Umbilical cord (tissue), 2 donors: Measurements from ENCODE around the gene TDRD7. TPM values are rescaled to one million over a fixed set of nuclear protein-coding genes. Genes with fewer than 3 reads are reported as not detected.
A peak's percentile ranks its signal among the peaks of the same experiment; 100 is the strongest.
"Not testable (repeated sequence)": the region's sequence is repeated elsewhere in the genome, so short reads cannot be mapped to it uniquely, and the experiment has no call there.

ENCODE experiments used
- DNase-seq: peaks from one replicate; pipeline ENCODE4 v3.0.0-alpha.2; 2015; ENCODE audit warnings: low spot score
- total RNA-seq: library from RNA; depleted of rRNA; stranded (reverse); fragments of >200 nt; gene quantifications from one replicate; pipeline ENCODE4 v1.2.3, GENCODE V29; 2014; ENCODE audit warnings: low replicate concordance; ENCODE audit not compliant: insufficient read depth

The TDRD7 gene
- total RNA-seq, 1 donor from 2014 or later, result 4.8 TPM

DNA sequence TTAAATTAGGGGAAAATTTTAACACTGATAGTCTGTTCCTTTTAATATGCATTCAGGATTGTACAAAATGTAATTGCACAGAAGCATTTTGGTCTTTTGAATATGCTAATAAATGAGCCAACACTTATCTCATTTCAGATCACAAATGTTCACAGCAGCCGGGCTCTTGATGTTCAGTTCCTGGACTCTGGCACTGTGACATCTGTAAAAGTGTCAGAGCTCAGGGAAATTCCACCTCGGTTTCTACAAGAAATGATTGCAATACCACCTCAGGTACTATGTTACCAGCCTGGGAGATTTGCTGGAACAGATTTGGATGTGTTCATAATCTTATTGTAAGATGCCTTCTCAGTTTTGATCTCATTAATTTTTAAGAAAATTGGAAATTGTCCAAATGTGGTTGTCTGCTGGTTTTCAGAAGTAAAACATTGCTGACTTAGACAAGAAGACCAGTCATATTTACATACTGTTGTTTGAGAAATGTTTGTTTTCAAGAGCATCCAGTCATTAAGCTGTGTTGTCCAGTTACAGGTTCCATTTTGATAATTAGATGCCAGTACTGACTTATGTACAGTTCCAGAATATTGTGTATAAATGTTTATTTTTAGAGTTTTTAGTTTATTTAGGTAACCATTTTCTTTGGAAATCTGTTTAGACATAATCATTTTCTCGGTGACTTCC is 66.5 kb downstream of the TDRD7 start:
- no peak for DNase-seq

DNA sequence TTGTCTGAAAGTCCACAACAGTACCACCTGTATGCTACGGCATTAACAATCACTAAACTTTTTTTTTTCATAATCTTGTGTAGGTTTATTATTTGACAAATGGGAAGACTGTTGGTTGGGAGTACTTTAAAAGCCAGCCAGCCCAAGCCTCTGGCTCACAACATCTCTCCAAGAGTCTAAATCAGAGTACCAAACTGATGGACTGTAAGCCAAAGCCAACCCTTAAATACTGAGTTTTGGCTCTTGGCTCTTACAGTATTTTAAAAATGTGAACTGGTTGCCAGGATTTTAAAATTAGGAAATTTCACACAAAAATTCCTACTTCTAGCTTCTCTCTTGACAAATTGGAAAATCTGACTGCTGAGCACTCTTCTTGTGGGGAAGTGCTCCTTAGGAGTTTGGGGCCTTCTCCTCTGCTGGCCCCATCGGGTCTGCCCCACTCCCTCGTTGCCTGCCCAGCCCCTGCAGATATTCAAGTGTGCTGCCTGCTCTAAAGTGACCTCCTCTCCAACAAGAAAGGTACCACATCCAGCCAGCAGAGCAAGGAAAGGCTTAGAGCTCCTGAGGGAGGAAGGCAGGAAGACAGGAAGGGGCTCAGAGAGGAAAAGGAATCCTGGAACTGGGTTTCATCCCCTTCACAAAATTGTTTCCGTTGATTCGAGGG is 67.7 kb downstream of the TDRD7 start:
- DNase-seq, result no peak

DNA sequence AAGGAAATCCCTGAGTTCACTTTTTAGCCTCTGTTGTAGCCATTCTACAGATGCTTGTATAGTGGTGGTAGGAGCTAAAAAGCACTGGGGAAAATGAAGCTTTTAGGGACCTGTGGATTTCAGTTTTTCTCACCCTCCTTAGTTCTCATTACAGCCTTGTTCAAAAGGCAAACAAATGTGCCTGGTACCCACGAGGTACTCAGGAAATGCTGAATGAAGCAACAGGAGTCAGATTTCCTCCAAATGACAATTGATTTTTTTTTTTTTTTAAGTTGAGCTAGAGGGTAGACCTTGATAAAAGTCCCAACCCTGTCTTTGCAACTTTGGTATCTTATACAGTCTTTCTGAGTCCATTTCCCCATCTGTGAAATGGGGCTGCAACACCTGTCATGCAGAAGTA is 68.3 kb downstream of the TDRD7 start:
- no peak for DNase-seq

DNA sequence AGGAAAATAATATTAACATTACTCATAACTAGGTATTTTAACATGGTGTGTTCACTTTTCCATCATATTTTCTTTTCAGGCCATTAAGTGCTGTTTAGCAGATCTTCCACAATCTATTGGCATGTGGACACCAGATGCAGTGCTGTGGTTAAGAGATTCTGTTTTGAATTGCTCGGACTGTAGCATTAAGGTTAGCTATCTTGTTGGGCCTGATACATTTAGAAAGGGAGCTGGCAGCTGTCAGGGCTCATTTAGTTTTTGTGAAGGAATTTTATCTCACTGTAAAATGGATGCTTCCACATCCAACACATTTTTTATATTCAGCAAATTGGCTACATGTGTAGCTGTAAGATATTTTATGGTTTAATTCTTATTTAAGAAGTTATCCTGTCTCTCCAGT is 68.9 kb downstream of the TDRD7 start:
- no peak for DNase-seq

DNA sequence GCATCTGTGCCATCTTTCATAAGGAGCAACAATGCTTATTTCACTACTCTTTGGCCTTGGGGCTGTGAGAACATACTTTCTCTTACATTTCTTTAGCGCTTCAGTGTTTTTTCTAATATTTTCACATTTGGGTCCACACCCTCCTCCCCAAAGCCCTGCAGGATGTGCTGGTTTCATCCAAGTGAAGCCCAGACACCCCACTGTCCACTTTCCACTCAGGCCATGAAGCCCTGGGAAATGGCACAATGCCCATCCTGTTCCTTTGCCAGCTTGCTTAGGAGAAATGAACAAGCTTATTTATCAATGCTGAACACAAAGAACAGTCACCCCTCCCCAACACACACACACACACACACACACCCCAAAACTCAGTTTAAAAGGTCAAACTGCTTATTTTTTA is 72.2 kb downstream of the TDRD7 start:
- DNase-seq, result no peak

DNA sequence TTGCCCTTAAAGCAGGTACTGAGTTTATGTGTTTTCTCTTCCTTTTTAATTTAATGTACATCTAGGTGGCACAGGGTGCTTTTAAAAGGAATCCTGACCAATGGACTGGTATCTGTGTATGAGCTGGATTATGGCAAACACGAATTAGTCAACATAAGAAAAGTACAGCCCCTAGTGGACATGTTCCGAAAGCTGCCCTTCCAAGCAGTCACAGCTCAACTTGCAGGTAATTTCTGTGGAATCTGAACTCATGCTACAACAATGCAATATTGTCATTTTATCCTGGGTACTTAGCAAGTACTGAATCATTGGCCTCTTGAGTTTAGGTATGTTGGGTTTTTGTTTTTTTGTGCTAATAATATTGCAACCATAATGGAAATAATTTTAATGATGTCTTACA is 75.2 kb downstream of the TDRD7 start:
- DNase-seq, result no peak

DNA sequence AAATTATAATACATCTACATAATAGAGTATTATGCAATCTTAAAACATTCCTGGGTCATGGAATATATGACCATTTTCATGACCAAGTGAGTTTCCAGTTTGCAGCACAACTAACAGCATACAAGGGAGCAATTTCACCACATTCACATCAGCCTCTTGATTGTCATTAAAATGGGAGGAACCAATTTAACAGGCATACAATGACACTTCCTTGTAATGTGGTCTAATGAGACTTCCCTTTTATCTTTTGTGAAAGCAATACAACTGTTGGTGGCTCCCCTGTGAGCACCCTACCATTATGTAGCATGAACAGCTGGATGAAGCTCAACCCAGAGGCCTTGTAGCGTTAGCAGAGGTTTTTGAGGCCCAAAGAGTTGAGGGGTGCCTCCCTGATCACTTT is 76.0 kb downstream of the TDRD7 start:
- no peak for DNase-seq

DNA sequence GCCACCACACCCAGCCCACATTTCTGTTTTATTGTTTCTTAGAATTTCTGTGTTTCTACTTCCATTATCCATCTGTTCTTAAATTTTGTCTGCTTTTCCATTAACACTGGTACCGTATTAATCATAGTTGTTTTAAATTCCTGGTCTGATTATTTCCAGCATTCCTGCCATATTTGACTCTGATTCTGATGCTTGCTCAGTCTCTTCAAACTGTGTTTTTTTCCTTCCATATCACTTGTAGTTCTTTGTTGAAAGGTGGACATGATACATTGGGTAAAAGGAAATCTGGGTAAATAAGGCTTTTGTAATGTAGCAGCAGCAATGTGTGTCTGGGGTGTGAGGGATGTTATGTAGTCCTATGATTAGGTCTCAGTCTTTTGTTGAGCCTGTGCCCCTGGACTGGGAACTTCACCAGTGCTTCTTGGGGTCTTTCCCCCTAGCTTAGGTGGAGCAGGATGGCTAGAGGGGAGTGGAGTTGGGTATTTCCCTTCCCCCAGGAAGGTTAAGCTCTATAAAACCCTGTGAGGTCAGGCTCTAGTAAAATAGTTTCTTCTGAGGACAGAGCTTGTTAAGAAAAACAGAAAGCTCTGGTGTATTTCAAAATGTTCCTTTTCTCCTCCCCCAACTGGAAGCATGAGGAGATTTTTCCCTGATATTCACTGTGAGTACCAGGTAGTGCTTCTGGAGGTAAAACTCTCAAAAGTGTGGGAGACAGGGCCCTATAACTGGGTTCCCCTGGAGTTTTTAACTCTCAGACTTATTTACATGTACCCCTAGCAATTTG is 79.5 kb downstream of the TDRD7 start:
- peak; percentile 43 for DNase-seq

DNA sequence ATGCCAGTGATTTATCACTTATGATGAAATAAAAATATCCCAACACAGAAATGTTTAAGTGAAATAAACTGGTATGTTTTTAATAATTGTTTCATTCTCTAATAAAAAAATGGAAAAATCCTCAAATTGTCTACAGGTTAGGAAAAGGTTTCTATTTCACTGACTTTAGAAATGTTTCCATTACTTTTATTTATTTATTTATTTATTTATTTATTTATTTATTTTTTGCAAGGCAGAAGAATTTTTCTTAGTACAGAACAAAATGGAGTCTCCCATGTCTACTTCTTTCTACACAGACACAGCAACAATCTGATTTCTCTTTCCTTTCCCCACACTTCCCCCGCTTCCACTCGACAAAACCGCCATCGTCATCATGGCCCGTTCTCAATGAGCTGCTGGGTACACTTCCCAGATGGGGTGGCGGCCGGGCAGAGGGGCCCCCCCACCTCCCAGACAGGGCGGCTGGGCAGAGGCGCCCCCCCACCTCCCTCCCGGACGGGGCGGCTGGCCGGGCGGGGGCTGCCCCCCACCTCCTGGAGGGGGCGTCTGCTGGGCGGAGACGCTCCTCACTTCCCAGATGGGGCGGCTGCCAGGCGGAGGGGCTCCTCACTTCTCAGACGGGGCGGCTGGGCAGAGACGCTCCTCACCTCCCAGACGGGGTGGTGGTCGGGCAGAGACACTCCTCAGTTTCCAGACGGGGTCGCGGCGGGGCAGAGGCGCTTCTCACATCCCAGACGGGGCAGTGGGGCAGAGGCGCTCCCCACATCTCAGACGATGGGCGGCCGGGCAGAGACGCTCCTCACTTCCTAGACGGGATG is 85.9 kb downstream of the TDRD7 start:
- DNase-seq, result not testable (repeated sequence)

DNA sequence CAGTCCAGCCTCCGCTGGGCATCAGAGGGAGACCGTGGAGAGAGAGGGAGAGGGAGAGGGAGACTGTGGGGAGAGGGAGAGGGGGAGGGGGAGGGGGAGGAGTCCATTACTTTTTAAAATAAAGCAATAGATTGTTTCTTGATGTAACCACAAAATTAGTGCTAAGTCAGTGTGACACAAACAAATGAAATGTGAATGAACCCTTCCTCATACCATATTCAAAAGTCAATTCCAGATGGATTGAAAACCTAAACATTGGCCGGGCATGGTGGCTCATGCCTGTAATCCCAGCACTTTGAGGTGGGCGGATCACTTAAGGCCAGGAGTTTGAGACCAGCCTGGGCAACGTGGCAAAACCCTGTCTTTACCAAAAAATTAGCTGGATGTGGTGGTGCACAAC is 87.0 kb downstream of the TDRD7 start:
- not testable (repeated sequence) for DNase-seq

DNA sequence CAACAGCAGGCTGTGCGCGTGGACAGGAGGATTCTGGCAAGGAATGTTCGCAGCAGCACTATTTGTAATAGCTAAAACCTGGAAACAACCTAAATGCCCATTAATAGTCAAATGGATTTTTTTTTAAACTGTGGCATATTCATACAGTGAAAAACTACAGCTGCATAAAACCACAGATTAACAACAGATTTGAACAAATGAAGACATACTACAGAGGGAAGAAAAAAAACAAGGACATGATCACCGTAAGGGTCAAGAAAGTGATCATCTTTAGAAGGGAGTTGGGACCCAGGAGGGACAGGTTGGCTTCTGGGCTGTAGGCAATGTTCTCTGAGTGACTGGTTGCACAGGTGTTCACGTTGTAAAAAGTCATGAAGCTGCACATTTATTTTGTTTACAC is 88.4 kb downstream of the TDRD7 start:
- no peak for DNase-seq

DNA sequence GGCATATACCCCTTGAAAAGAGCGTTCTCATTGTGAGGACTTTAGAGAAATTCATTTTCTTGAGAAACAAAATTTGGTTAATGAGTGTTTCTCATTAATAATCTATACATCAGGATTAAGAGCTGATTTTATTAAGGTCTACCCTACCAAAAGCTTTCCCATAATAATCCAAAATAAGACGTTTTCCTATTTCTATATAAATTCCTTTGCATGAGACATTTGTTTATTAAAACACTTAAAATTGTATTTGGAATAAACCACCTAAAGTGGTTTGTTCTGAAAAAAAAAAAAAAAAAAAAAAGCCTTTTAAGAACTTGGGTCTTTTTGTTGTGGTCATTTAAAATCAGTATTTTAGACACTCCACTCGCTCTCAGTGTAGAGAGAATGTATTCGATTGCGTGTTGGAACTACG is 88.9 kb downstream of the TDRD7 start:
- no peak for DNase-seq

DNA sequence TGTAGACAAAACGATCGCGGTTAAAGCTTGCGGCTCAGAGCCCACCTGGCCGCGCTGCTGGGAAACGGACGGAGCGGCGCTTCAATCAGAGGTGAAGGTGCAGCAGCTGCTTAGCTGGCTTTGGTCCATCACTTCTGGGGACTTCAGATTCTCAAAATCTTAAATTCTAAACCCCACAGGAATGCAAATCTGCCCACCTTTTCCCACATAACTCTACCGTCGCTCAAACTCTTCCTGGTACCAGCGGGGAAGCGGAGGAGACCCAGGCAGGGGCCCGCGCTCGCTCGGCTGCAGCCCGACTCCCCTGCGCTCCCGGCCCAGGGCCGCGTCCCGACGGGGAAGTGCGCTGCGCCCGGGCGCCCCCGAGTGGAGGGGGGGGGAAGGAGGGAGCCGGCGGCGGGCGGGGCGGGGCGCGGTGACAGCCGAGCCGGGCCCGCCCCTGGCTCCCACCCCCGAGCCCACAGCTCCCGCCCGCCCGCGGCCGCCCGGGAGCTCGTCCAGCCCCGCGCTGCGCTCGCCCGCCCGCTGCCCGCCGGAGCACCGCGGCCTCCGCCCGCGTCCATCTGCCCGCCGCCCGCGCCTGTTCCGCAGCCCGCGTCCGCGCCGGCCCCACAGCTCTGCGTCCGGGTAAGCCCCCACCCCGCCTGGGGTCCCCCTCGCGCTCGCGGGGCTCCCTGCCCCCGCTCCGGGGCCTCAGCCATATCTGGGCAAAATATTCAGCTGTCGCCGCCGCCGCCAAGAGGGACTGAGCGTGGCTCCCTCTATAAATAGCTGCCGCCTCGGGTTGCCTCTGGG is 89.5 kb downstream of the TDRD7 start, which contains the start of gene TMOD1:
TSS of gene TMOD1 (plus strand) at position 490 of the 795 bp plus-strand sequence. CDS start 22,523 bp downstream, outside the sequence.
- DNase-seq, result peak; percentile 17

DNA sequence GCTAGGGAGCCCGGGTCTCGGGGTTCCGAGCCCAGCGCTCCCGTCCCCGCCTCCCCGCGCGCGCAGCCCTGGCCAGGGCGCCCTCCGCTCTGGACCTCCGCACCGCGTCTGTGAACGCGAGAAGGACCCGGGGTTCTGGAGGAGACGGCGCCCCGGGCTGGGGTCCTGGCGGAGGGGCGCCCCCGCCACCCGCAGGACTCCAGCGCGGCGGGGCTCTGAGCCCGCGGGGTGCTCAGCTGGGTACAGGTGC is 90.0 kb downstream of the TDRD7 start:
- DNase-seq, result no peak

DNA sequence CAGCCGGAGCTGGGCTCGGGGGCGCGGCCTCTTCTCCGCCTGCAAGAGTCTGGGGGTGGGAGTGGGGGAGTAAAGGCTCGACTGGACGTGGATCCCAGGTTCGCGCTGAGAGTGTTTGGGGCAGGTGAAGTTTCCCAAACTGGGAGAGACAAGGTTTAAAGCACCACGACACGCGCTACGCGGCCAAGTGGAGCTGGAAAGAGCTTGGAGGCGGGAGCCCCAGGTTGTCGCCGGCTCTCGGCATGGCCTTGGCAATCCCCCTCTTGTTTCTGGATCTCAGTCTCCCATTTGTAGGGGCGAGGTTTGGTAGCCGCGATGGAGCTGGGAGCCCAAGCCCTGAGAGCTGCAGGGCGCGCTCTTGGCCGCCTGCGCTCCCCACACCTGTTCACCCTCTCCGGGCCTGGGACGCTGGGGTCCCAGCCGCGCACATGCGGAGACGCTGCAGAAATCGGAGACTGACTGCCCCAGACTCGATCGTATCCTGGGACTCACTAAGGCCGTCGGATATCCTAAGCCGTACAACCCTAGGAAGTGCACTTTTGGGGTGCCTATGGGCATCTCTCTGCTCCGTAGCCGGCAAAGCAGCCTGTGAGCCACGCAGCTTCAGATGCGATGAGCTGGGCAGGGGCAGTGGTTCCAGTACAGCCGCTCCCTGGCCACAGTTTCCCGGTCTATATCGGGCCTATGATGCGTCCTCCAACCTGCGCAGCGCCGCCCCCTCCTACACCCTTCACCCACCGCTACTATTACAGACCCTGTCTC is 90.5 kb downstream of the TDRD7 start:
- DNase-seq, result no peak

DNA sequence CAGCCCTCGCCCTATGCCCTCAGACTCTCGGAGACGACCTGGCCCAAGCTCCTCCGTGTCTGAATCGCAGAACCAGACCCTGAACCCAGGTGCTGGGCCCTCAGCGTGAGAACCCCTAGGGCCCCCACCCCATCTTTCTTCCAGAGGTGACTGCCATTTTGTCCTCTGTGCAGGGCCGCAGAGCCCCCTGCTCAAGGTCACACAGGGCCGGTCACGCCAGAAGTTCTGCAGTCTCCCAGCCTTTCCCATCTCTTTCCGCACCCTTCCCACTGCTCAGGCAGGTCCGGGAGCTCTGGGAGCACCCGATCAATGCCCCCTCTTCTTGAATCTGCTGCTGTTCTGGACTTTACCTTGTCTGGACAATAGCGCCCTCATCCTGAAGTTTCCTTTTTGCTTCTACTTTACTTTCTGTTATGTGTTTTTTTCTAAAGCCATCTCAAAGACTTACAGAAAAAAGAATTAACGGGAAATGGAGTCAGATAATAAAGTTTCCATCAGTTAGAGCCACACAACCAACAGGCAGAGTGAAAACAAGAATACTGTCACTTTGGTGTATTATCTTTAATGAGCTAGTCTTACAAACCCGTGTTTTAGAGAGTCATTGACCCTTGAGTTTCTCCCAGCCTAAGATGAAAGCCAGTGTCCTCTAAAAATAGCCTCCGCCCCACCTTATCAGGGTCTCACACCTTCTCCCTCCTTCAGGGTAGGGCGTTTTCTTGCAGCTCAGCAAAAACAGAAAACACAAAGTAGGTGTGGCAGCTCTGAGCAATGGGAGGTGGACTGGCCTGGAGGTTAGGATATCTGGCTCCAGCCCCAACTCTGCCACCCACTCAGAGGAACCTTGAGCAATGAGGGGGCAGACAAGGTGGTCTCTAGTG is 91.3 kb downstream of the TDRD7 start:
- DNase-seq, result no peak

DNA sequence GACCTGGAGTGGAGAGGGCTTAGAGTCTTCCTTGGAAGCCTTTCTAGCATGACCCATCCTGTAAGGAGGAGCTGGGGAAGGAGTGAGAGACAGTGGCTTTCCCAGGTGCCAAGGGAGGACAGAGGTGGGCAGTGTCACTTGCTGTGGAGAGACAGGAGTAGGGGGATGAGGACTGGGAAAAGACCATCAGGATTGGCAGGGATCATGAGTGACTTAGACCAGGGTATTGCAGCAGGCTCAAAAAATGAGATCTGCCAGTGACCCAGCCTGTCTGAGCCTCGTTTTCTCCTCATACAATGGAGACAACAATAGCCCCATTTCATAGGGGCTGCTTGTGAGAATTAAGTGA is 91.9 kb downstream of the TDRD7 start:
- no peak for DNase-seq

DNA sequence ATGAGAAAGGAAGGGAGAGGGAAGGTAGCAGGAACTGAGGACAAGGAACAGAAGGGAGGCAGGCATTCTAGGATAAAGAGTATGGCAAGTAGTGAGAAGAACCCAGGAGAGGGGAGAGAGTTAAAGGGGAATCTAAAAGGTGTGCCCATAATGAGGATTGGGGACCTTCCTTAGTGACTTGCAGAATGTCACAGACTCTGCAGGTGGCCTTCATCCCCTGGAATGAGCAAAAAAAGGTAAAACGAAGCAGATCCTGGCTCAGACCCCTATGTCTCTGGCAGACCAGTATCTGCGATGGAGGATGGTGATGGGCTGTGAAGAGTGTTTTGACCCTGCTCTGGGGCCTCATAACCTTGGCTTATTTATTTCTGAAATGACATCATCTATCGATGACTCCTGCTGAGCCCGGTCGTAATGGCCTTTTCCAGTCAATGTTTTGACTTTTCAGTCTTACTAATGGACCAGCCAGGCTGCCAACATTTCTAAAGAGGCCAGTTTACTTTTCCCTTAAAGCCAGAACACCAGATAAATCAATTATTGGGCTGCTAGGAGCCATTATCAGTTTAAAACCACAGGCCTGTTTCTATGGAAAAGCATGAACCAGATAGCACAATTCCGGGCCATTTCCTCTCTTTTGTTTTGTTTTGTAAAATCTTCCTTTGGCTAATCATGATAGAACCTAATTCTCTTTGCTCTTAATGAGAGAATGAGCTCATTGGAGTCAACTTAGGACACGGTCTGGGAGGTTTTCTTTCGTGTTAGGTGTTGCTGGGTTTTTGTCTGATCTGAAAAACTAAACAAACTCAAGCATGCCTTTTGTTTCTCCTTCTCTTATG is 92.7 kb downstream of the TDRD7 start:
- no peak for DNase-seq

DNA sequence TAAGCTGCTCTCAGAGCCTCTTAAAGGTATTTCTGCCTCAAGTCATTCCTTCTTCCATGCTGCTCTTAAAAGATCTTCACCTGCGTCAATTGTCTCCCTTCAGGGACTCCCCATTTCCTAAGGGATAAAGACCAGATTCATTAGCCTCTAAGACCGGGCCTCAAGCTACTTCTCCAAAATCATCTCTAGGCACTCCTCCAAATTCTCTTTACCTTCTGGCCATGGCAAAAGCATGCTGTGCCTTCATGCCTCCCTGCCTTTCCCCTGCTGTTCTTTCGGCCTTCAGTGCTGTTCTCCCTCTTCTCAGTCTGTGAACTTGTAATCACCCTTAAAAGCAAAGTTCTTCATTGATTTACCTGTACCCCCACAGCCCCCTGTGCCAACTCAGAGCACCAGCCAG is 93.9 kb downstream of the TDRD7 start:
- no peak for DNase-seq
